Activated CD4-positive, alpha-beta memory T cell treated with anti-CD3 and anti-CD28 coated beads, Interleukin-2, amount 10 ng/mL, durations not matched to agents 7 days and 5 days (primary cell): ENCODE measurements around the gene CCDC117. TPM values are rescaled to one million over a fixed set of nuclear protein-coding genes. Genes with fewer than 3 reads are reported as not detected.

Experiments
- CTCF ChIA-PET: fragments of 350-600 bp; sonication (Branson Sonifier 250); formaldehyde crosslinking; loops from one replicate; lab custom pipeline; 2021; ENCODE audit warnings: antibody characterized with exemption, inconsistent platforms; lab: Charles Lee
- POLR2A ChIA-PET: fragments of 350-600 bp; sonication (Branson Sonifier 250); formaldehyde crosslinking; loops from one replicate; lab custom pipeline; 2021; ENCODE audit warnings: antibody characterized with exemption; lab: Charles Lee
- DNase-seq: peaks from one replicate; pipeline ENCODE4 v3.0.0-alpha.2; 2020
- H3K27ac Mint-ChIP-seq: one replicate; pipeline ENCODE4 v1.8.0; 2021; ENCODE audit warnings: mild to moderate bottlenecking, mixed read lengths
- H3K27me3 Mint-ChIP-seq: one replicate; pipeline ENCODE4 v1.8.0; 2021; ENCODE audit warnings: mixed read lengths
- H3K36me3 Mint-ChIP-seq: one replicate; pipeline ENCODE4 v1.8.0; 2021; ENCODE audit warnings: low read depth, mixed read lengths
- H3K4me1 Mint-ChIP-seq: one replicate; pipeline ENCODE4 v1.8.0; 2021; ENCODE audit warnings: mixed read lengths
- H3K4me3 Mint-ChIP-seq: one replicate; pipeline ENCODE4 v1.8.0; 2021; ENCODE audit warnings: mild to moderate bottlenecking, mixed read lengths
- H3K9me3 Mint-ChIP-seq: one replicate; pipeline ENCODE4 v1.8.0; 2021; ENCODE audit warnings: mixed read lengths
- total RNA-seq, 2 experiments: library from RNA; stranded (reverse); gene quantifications; one replicate each; pipeline ENCODE4 v1.2.3, GENCODE V29; 2021

CCDC117 gene
- total RNA-seq, 2 experiments from 2014 or later: 33.6 to 35.2 TPM

- no peak for DNase-seq
- Mint-ChIP-seq H3K36me3 (peaks cover 36% of the 10 kb centered on the region), H3K4me1 (peaks cover 27% of the 10 kb centered on the region), H3K4me3 (peak overlapping the region; percentile 64), H3K27me3 (peaks cover 3% of the 10 kb centered on the region), H3K9me3 (no peaks in the 10 kb centered on the region), H3K27ac (peak overlapping the region; percentile 56)
- ChIA-PET POLR2A (interaction anchor here (0.9 to 3.3 kb wide), 3 partner anchors 19 to 33 kb away, joined by 3 to 93 read pairs (median 15); partner anchors contain the start of genes CHEK2, HSCB and XBP1), CTCF (interaction anchor here (0.6 to 2.4 kb wide), 7 partner anchors 11 to 1323 kb away, joined by 3 to 10 read pairs (median 4); no protein-coding TSS in a partner anchor)
These were observed 1.9 kb downstream of the CCDC117 start for GRCh38 chr22:28774378-28774777.

- ChIA-PET POLR2A (interaction anchor here (3.5 kb wide), 1 partner anchor 21 kb away, joined by 13 read pairs; the partner anchor contains the start of gene XBP1), CTCF (no interaction called here)
- no peak for DNase-seq
- Mint-ChIP-seq H3K27me3 (no peaks in the 10 kb centered on the region), H3K27ac (no peak overlapping the region), H3K4me1 (peaks cover 25% of the 10 kb centered on the region), H3K4me3 (no peak overlapping the region), H3K36me3 (peaks cover 56% of the 10 kb centered on the region), H3K9me3 (no peaks in the 10 kb centered on the region)
These were observed 7.3 kb downstream of the CCDC117 start for GRCh38 chr22:28779833-28780232.

- CTCF ChIA-PET: interaction anchor here (0.9 to 1.1 kb wide), 2 partner anchors 8 to 11 kb away, joined by 4 read pairs; partner anchors contain the start of gene CCDC117
- no peak for DNase-seq
- POLR2A ChIA-PET: interaction anchor here (0.9 to 3.5 kb wide), 2 partner anchors 20 to 28 kb away, joined by 3 to 13 read pairs; partner anchors contain the start of gene XBP1
- Mint-ChIP-seq H3K27me3 (no peaks in the 10 kb centered on the region), H3K36me3 (peaks cover 56% of the 10 kb centered on the region), H3K27ac (no peak overlapping the region), H3K4me1 (peaks cover 23% of the 10 kb centered on the region), H3K9me3 (no peaks in the 10 kb centered on the region), H3K4me3 (no peak overlapping the region)
These were observed 7.8 kb downstream of the CCDC117 start for GRCh38 chr22:28780296-28780695.

GRCh38 chr22:28783786-28784671 lies 11.5 kb downstream of the CCDC117 start:
- Mint-ChIP-seq H3K27ac (no peak overlapping the region), H3K36me3 (peaks cover 58% of the 10 kb centered on the region), H3K4me3 (no peak overlapping the region), H3K27me3 (no peaks in the 10 kb centered on the region), H3K4me1 (peaks cover 16% of the 10 kb centered on the region), H3K9me3 (no peaks in the 10 kb centered on the region)
- ChIA-PET CTCF (interaction anchor here (0.6 to 1.7 kb wide), 5 partner anchors 12 to 461 kb away, joined by 3 to 5 read pairs (median 3); partner anchors contain the start of gene CCDC117), POLR2A (interaction anchor here (0.9 to 2.0 kb wide), 3 partner anchors 11 to 28 kb away, joined by 4 to 11 read pairs (median 6); partner anchors contain the start of gene XBP1)
- no peak for DNase-seq

- no peaks in the 10 kb centered on the region for H3K27me3 Mint-ChIP-seq
- H3K4me1 Mint-ChIP-seq: peaks cover 33% of the 10 kb centered on the region
- H3K9me3 Mint-ChIP-seq: no peaks in the 10 kb centered on the region
- no peak overlapping the region for H3K4me3 Mint-ChIP-seq
- no peak for DNase-seq
- peaks cover 62% of the 10 kb centered on the region for H3K36me3 Mint-ChIP-seq
- H3K27ac Mint-ChIP-seq: no peak overlapping the region
- POLR2A ChIA-PET: interaction anchor here (1.6 to 4.8 kb wide), 2 partner anchors 11 to 24 kb away, joined by 4 to 44 read pairs; partner anchors contain the start of gene XBP1
- CTCF ChIA-PET: interaction anchor here (0.6 to 6.6 kb wide), 4 partner anchors 40 to 252 kb away, joined by 3 to 52 read pairs (median 4); no protein-coding TSS in a partner anchor
These were observed 16.1 kb downstream of the CCDC117 start for GRCh38 chr22:28788601-28789000.

- no peak overlapping the region for H3K27ac Mint-ChIP-seq
- H3K9me3 Mint-ChIP-seq: no peaks in the 10 kb centered on the region
These were observed 18.6 kb downstream of the CCDC117 start for GRCh38 chr22:28791124-28791523.

GRCh38 chr22:28791841-28792490 lies 19.5 kb downstream of the CCDC117 start:
- Mint-ChIP-seq H3K4me3 (no peak overlapping the region), H3K4me1 (peaks cover 63% of the 10 kb centered on the region), H3K9me3 (no peaks in the 10 kb centered on the region), H3K27me3 (no peaks in the 10 kb centered on the region), H3K36me3 (peaks cover 68% of the 10 kb centered on the region), H3K27ac (peak overlapping the region; percentile 58)
- ChIA-PET POLR2A (interaction anchor here (1.1 to 15.8 kb wide), 4 partner anchors 9 to 51 kb away, joined by 3 to 348 read pairs (median 6); partner anchors contain the start of gene XBP1), CTCF (interaction anchor here (1.4 to 6.6 kb wide), 3 partner anchors 20 to 64 kb away, joined by 4 to 52 read pairs (median 17); no protein-coding TSS in a partner anchor)
- DNase-seq: no peak

More at GRCh38 chr22:28791124-28791523, 18.6 kb downstream of the CCDC117 start:
- peaks cover 64% of the 10 kb centered on the region for H3K36me3 Mint-ChIP-seq
- ChIA-PET POLR2A (interaction anchor here (1.1 to 15.8 kb wide), 4 partner anchors 9 to 50 kb away, joined by 3 to 348 read pairs (median 8); partner anchors contain the start of gene XBP1), CTCF (interaction anchor here (0.9 to 6.6 kb wide), 9 partner anchors 8 to 192 kb away, joined by 3 to 52 read pairs (median 4); partner anchors contain the start of gene XBP1)
- peaks cover 54% of the 10 kb centered on the region for H3K4me1 Mint-ChIP-seq
- H3K27me3 Mint-ChIP-seq: no peaks in the 10 kb centered on the region
- no peak for DNase-seq
- H3K4me3 Mint-ChIP-seq: no peak overlapping the region

GRCh38 chr22:28792491-28793383 lies 20.2 kb downstream of the CCDC117 start:
- Mint-ChIP-seq H3K4me1 (peaks cover 67% of the 10 kb centered on the region), H3K4me3 (no peak overlapping the region), H3K36me3 (peaks cover 76% of the 10 kb centered on the region), H3K9me3 (no peaks in the 10 kb centered on the region), H3K27me3 (no peaks in the 10 kb centered on the region), H3K27ac (peak overlapping the region; percentile 58)
- CTCF ChIA-PET: interaction anchor here (6.6 kb wide), 1 partner anchor 36 kb away, joined by 52 read pairs; no protein-coding TSS in a partner anchor
- no peak for DNase-seq
- POLR2A ChIA-PET: interaction anchor here (1.4 to 15.8 kb wide), 3 partner anchors 8 to 33 kb away, joined by 10 to 348 read pairs (median 13); partner anchors contain the start of gene XBP1

- Mint-ChIP-seq H3K27ac (peak overlapping the region; percentile 52), H3K36me3 (peaks cover 80% of the 10 kb centered on the region), H3K27me3 (no peaks in the 10 kb centered on the region), H3K4me1 (peaks cover 71% of the 10 kb centered on the region), H3K9me3 (no peaks in the 10 kb centered on the region), H3K4me3 (no peak overlapping the region)
- ChIA-PET CTCF (interaction anchor here (0.6 to 2.3 kb wide), 3 partner anchors 8 to 188 kb away, joined by 3 to 11 read pairs (median 4); no protein-coding TSS in a partner anchor), POLR2A (interaction anchor here (0.7 to 15.8 kb wide), 7 partner anchors 10 to 32 kb away, joined by 3 to 348 read pairs (median 4); no protein-coding TSS in a partner anchor)
- DNase-seq: no peak
These were observed 21.6 kb downstream of the CCDC117 start for GRCh38 chr22:28793976-28794584.

GRCh38 chr22:28795071-28795693 lies 22.7 kb downstream of the CCDC117 start:
- peaks cover 77% of the 10 kb centered on the region for H3K36me3 Mint-ChIP-seq
- ChIA-PET CTCF (interaction anchor here (1.5 to 2.3 kb wide), 2 partner anchors 21 to 34 kb away, joined by 5 to 11 read pairs; no protein-coding TSS in a partner anchor), POLR2A (interaction anchor here (0.7 to 15.8 kb wide), 8 partner anchors 10 to 54 kb away, joined by 3 to 348 read pairs (median 4); partner anchors contain the start of genes CHEK2 and HSCB)
- no peaks in the 10 kb centered on the region for H3K27me3 Mint-ChIP-seq
- H3K4me3 Mint-ChIP-seq: peak overlapping the region; percentile 35
- H3K4me1 Mint-ChIP-seq: peaks cover 67% of the 10 kb centered on the region
- DNase-seq: no peak
- peak overlapping the region; percentile 55 for H3K27ac Mint-ChIP-seq
- no peaks in the 10 kb centered on the region for H3K9me3 Mint-ChIP-seq
